A673 (cell line): ENCODE measurements around the gene COL5A1. TPM values are rescaled to one million over a fixed set of nuclear protein-coding genes. Genes with fewer than 3 reads are reported as not detected.

Experiments used
- BruUV-seq: library from RNA; stranded (reverse); fragments of 400-500 nt; replicated peaks from 2 replicates; lab custom pipeline; 2021; lab: Mats Ljungman, UMichigan
- CTCF ChIA-PET: fragments of 300-600 bp; sonication (Branson Sonifier 250); formaldehyde crosslinking; loops from one replicate; lab custom pipeline; 2022; ENCODE audit warnings: antibody characterized with exemption; lab: Charles Lee
- POLR2A ChIA-PET: fragments of 300-600 bp; sonication (Branson Sonifier 250); formaldehyde crosslinking; loops from one replicate; lab custom pipeline; 2022; ENCODE audit warnings: antibody characterized with exemption; ENCODE audit not compliant: low non-redundant PET; lab: Charles Lee
- DNase-seq: peaks from one replicate; pipeline ENCODE4 v3.0.0-alpha.2; 2015; ENCODE audit warnings: low spot score
- H3K27ac ChIP-seq: fragments of 200-600 bp; sonication (generic); 2 replicates; pipeline ENCODE4 v1.5.1; 2016; ENCODE audit warnings: mixed run types, low read depth, mild to moderate bottlenecking, mixed read lengths, antibody characterized with exemption, low read length; ENCODE audit not compliant: poor library complexity, severe bottlenecking
- H3K27me3 ChIP-seq: fragments of 200-600 bp; sonication (generic); replicated peaks from 2 replicates; pipeline ENCODE4 v1.6.1; 2017; ENCODE audit warnings: mixed run types, low read depth, mild to moderate bottlenecking, mixed read lengths, antibody characterized with exemption, low read length; ENCODE audit not compliant: insufficient read depth, poor library complexity
- H3K36me3 ChIP-seq: fragments of 200-600 bp; sonication (generic); 2 replicates; pipeline ENCODE4 v1.6.1; 2016; ENCODE audit warnings: mixed run types, mild to moderate bottlenecking, mixed read lengths, antibody characterized with exemption, low read length; ENCODE audit not compliant: insufficient read depth, poor library complexity, severe bottlenecking
- H3K4me1 ChIP-seq: fragments of 200-600 bp; sonication (generic); 2 replicates; pipeline ENCODE4 v1.6.1; 2017; ENCODE audit warnings: mixed run types, mild to moderate bottlenecking, mixed read lengths, antibody characterized with exemption, low read length; ENCODE audit not compliant: insufficient read depth, poor library complexity, severe bottlenecking
- H3K4me3 ChIP-seq: fragments of 200-600 bp; sonication (generic); 2 replicates; pipeline ENCODE4 v1.5.1; 2016; ENCODE audit warnings: low read depth, mixed run types, mild to moderate bottlenecking, mixed read lengths, low read length; ENCODE audit not compliant: poor library complexity, severe bottlenecking
- H3K9me3 ChIP-seq: fragments of 200-600 bp; sonication (generic); 2 replicates; pipeline ENCODE4 v1.6.1; 2016; ENCODE audit warnings: mixed run types, low read depth, mild to moderate bottlenecking, mixed read lengths, antibody characterized with exemption, low read length; ENCODE audit not compliant: poor library complexity, severe bottlenecking
- EZH2 ChIP-seq: fragments of 200-600 bp; sonication (generic); IDR thresholded peaks from 2 replicates; pipeline ENCODE4 v1.6.1; 2017; ENCODE audit warnings: borderline replicate concordance, low read depth, mild to moderate bottlenecking, mixed read lengths, antibody characterized with exemption, low read length; ENCODE audit not compliant: poor library complexity, severe bottlenecking
- intact Hi-C: fragments of 100-400 bp; cut with micrococcal nuclease; formaldehyde crosslinking; loops from one replicate; pipeline ENCODE4 v1.10.0; 2022; ENCODE audit not compliant: unreplicated experiment
- total RNA-seq: library from RNA; stranded (reverse); gene quantifications from 2 replicates; pipeline ENCODE4 v1.2.3, GENCODE V29; 2021
- TF ChIP-seq, protein P1 (sequence below): fragments of 300-800, 200-600 bp; sonication (generic); conservative IDR thresholded peaks from 2 replicates; pipeline ENCODE4 v1.5.1; 2017; ENCODE audit warnings: low read depth, mild to moderate bottlenecking, antibody characterized with exemption, low read length, moderate library complexity, mixed read lengths

Gene COL5A1
- total RNA-seq, 1 experiment from 2014 or later: 33.6 TPM

DNA sequence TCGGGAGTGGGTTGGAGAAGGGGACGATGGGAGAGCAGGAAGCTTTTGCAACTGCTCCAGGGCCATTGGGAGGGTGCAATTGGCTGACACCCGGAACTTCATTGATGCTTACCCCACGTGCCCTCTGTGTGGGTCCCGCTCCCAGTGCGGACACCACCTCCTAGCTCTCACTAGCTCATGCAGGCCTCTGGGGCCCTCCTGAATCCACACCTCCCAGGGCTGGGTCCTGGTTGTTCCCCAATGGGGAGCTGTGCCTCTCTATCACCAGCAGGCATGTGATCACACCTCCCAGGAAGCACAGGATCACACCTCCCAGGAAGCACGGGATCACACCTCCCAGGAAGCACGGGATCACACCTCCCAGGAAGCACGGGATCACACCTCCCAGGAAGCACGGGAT, 206.9 kb downstream of the COL5A1 start:
- H3K4me3 ChIP-seq: no peak overlapping the region
- BruUV-seq: no TSS peak
- H3K27ac ChIP-seq: no peak overlapping the region
- DNase-seq: no peak
- ChIA-PET CTCF (no interaction called here), POLR2A (no interaction called here)
- H3K4me1 ChIP-seq: no peaks in the 10 kb centered on the region
- no peaks in the 10 kb centered on the region for H3K27me3 ChIP-seq
- TF ChIP-seq, protein P1, sequence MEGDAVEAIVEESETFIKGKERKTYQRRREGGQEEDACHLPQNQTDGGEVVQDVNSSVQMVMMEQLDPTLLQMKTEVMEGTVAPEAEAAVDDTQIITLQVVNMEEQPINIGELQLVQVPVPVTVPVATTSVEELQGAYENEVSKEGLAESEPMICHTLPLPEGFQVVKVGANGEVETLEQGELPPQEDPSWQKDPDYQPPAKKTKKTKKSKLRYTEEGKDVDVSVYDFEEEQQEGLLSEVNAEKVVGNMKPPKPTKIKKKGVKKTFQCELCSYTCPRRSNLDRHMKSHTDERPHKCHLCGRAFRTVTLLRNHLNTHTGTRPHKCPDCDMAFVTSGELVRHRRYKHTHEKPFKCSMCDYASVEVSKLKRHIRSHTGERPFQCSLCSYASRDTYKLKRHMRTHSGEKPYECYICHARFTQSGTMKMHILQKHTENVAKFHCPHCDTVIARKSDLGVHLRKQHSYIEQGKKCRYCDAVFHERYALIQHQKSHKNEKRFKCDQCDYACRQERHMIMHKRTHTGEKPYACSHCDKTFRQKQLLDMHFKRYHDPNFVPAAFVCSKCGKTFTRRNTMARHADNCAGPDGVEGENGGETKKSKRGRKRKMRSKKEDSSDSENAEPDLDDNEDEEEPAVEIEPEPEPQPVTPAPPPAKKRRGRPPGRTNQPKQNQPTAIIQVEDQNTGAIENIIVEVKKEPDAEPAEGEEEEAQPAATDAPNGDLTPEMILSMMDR: no peak
- TF ChIP-seq EZH2: no peak
- intact Hi-C loops: no loop called here
- peaks cover 9% of the 10 kb centered on the region for H3K9me3 ChIP-seq
- no peaks in the 10 kb centered on the region for H3K36me3 ChIP-seq

DNA sequence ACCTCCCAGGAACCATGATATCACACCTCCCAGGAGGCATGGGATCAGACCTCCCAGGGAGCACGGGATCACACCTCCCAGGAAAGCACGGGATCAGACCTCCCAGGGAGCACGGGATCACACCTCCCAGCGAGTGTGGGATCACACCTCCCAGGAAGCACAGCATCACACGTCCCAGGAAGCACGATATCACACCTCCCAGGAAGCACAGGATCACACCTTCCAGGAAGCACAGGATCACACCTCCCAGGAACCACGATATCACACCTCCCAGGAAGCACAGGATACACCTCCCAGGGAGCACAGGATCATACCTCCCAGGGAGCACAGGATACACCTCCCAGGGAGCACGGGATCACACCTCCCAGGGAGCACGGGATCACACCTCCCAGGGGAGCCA, 209.0 kb downstream of the COL5A1 start:
- BruUV-seq: no TSS peak
- intact Hi-C loops: no loop called here
- H3K27me3 ChIP-seq: no peaks in the 10 kb centered on the region
- H3K36me3 ChIP-seq: no peaks in the 10 kb centered on the region
- peaks cover 9% of the 10 kb centered on the region for H3K9me3 ChIP-seq
- CTCF ChIA-PET: no interaction called here
- no peaks in the 10 kb centered on the region for H3K4me1 ChIP-seq
- no peak overlapping the region for H3K27ac ChIP-seq
- POLR2A ChIA-PET: no interaction called here
- TF ChIP-seq EZH2: no peak
- TF ChIP-seq, protein P1: no peak
- DNase-seq: no peak
- no peak overlapping the region for H3K4me3 ChIP-seq

DNA sequence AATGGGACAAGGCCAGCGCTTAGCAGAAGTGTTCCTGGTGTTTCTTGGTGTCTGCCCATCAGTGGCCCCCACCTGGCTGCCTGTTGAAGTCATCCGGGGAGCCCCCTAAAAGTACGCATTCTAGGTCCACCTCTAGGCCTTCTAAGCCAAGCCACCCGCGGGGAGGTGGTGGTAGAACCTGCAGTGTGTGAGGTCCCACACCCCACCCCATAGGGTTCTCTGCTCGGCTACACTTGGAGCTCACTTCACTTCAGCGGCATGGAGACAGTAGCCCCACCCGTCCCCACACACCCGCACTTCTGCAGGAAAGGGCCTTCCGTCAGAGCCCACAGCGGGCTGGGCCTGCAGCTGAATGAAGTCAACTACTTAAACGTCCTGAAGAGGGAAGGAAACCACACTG, 209.4 kb downstream of the COL5A1 start:
- BruUV-seq: no TSS peak

More for the DNA sequence above, 209.4 kb downstream of the COL5A1 start:
- no peak for DNase-seq
- no peaks in the 10 kb centered on the region for H3K4me1 ChIP-seq
- CTCF ChIA-PET: no interaction called here
- peaks cover 9% of the 10 kb centered on the region for H3K9me3 ChIP-seq
- no peak overlapping the region for H3K27ac ChIP-seq
- no peaks in the 10 kb centered on the region for H3K36me3 ChIP-seq
- no peaks in the 10 kb centered on the region for H3K27me3 ChIP-seq
- TF ChIP-seq, protein P1: no peak
- TF ChIP-seq EZH2: no peak
- POLR2A ChIA-PET: no interaction called here
- intact Hi-C loops: no loop called here
- H3K4me3 ChIP-seq: no peak overlapping the region
